GM12878 (cell line): ENCODE data around the gene HYAL4. TPM values are rescaled to one million over a fixed set of nuclear protein-coding genes. Genes with fewer than 3 reads are reported as not detected.

ENCODE experiments used
- ATAC-seq: fragments of 200-7000 bp; cut with Tn5 transposase; 3 replicates; pipeline ENCODE4 v1.9.1; 2020; ENCODE audit warnings: mild to moderate bottlenecking, moderate library complexity
- BruUV-seq: library from RNA; stranded (reverse); fragments of 400-500 nt; replicated peaks from 2 replicates; lab custom pipeline; 2021; lab: Mats Ljungman, UMichigan
- CTCF ChIA-PET: fragments of 300-600 bp; sonication (Branson Sonifier 250); formaldehyde crosslinking; extraction: SDS; loops from one replicate; lab custom pipeline; 2021; ENCODE audit warnings: inconsistent platforms; lab: Yijun Ruan, JAX
- POLR2A ChIA-PET: fragments of 350-600 bp; formaldehyde crosslinking; extraction: SDS; loops from one replicate; lab custom pipeline; 2021; ENCODE audit warnings: inconsistent platforms; lab: Charles Lee
- RAD21 ChIA-PET: fragments of 300-600 bp; sonication (Branson Sonifier 250); formaldehyde crosslinking; loops from one replicate; lab custom pipeline; 2023; ENCODE audit warnings: antibody characterized with exemption; ENCODE audit not compliant: unreplicated experiment; lab: Charles Lee
- SMC1A ChIA-PET: fragments of 300-600 bp; sonication (Branson Sonifier 250); formaldehyde crosslinking; loops from one replicate; lab custom pipeline; 2023; ENCODE audit not compliant: unreplicated experiment, uncharacterized antibody; lab: Charles Lee
- DNase-seq: peaks from one replicate; pipeline ENCODE4 v3.0.0-alpha.2; 2011; ENCODE audit warnings: low read depth, low spot score
- FAIRE-seq: peaks from 3 replicates; lab custom pipeline; 2011; peaks lifted over from hg19 to GRCh38; lab: Jason Lieb, UNC
- H2AFZ ChIP-seq: 2 replicates; pipeline ENCODE4 v1.6.0; 2011; ENCODE audit warnings: low read depth, low read length, control low read depth; ENCODE audit not compliant: control insufficient read depth
- H3K27ac ChIP-seq: 2 replicates; pipeline ENCODE4 v1.5.1; 2011; ENCODE audit warnings: control low read depth; ENCODE audit not compliant: control insufficient read depth, insufficient read depth
- H3K27me3 ChIP-seq, 2 experiments: replicated peaks in 1 of 2; 2 replicates each; pipeline versions ENCODE4 v1.6.0 to v1.6.1; 2011; ENCODE audit warnings: low read length in 1 of 2; ENCODE audit not compliant: control insufficient read depth in 2 of 2, insufficient read depth in 2 of 2
- H3K36me3 ChIP-seq, 2 experiments: 2 replicates each; pipeline ENCODE4 v1.5.1; 2011; ENCODE audit warnings: low read length in 1 of 2; ENCODE audit not compliant: control insufficient read depth in 2 of 2, insufficient read depth in 2 of 2
- H3K4me1 ChIP-seq: 2 replicates; pipeline ENCODE4 v1.6.1; 2011; ENCODE audit warnings: mild to moderate bottlenecking, low read length, moderate library complexity, mixed read lengths; ENCODE audit not compliant: control insufficient read depth, insufficient read depth
- H3K4me2 ChIP-seq: 2 replicates; pipeline ENCODE4 v1.6.0; 2011; ENCODE audit warnings: control low read depth; ENCODE audit not compliant: control insufficient read depth, insufficient read depth
- H3K4me3 ChIP-seq: fragments of 200-600 bp; sonication (generic); 2 replicates; pipeline ENCODE4 v1.5.1; 2016
- H3K79me2 ChIP-seq: 2 replicates; pipeline ENCODE4 v1.6.0; 2011; ENCODE audit warnings: low read length; ENCODE audit not compliant: control insufficient read depth, insufficient read depth
- H3K9ac ChIP-seq: 2 replicates; pipeline ENCODE4 v1.8.0; 2011; ENCODE audit warnings: low read length, control low read depth, mixed read lengths; ENCODE audit not compliant: control insufficient read depth, insufficient read depth
- H3K9me3 ChIP-seq: replicated peaks from 3 replicates; pipeline ENCODE4 v1.5.1; 2011; ENCODE audit warnings: mild to moderate bottlenecking, low read length; ENCODE audit not compliant: control insufficient read depth, insufficient read depth
- H4K20me1 ChIP-seq: 2 replicates; pipeline ENCODE4 v1.6.0; 2011; ENCODE audit not compliant: control insufficient read depth, insufficient read depth
- CBX5 ChIP-seq: sonication (generic); IDR thresholded peaks from 2 replicates; pipeline ENCODE4 v1.6.1; 2016; ENCODE audit warnings: low read depth, moderate library complexity, mild to moderate bottlenecking, inconsistent platforms
- CEBPB ChIP-seq, 2 experiments: fragments of 150-350 bp in 1 of 2; IDR thresholded peaks; 2 replicates each; pipeline ENCODE4 v1.6.1; 2012 to 2014; ENCODE audit warnings: low read depth in 2 of 2, low read length in 2 of 2, borderline replicate concordance in 1 of 2, inconsistent platforms in 1 of 2
- EED ChIP-seq: sonication (generic); IDR thresholded peaks from 2 replicates; pipeline ENCODE4 v1.6.1; 2016; ENCODE audit warnings: antibody characterized with exemption, low read depth
- ESRRA ChIP-seq: IDR thresholded peaks from 2 replicates; pipeline ENCODE4 v1.6.1; 2012; ENCODE audit warnings: mild to moderate bottlenecking, low read length, improper control_type of control experiment
- MYB ChIP-seq: fragments of 150-350 bp; IDR thresholded peaks from 2 replicates; pipeline ENCODE4 v1.6.1; 2014; ENCODE audit warnings: mild to moderate bottlenecking, low read depth, low read length, borderline replicate concordance
- RB1 ChIP-seq: fragments of 450-650 bp; formaldehyde crosslinking; IDR thresholded peaks from 2 replicates; pipeline ENCODE4 v1.6.1; 2017; ENCODE audit warnings: mild to moderate bottlenecking, borderline replicate concordance
- RUNX3 ChIP-seq: IDR thresholded peaks from 2 replicates; pipeline ENCODE4 v1.6.1; 2012; ENCODE audit warnings: low read length, inconsistent platforms
- ZNF24 ChIP-seq: fragments of 450-650 bp; IDR thresholded peaks from 2 replicates; pipeline ENCODE4 v1.6.1; 2017; ENCODE audit warnings: antibody characterized with exemption, mild to moderate bottlenecking
- WGBS: methylation state at CpG from one replicate; pipeline ENCODE4 v1.1.6; 2016; ENCODE audit warnings: low lambda C conversion rate; ENCODE audit not compliant: insufficient replicate concordance, insufficient coverage; ENCODE audit errors: missing lambda C conversion rate; 5-methylcytosine and 5-hydroxymethylcytosine counted together
- in situ Hi-C: fragments of 300-500 bp; cut with MboI; formaldehyde crosslinking; loops from 9 replicates; pipeline ENCODE4 v1.14.3; 2018; ENCODE audit warnings: mixed read lengths
- intact Hi-C: fragments of 100-400 bp; cut with micrococcal nuclease; formaldehyde crosslinking; loops from one replicate; pipeline ENCODE4 v1.14.2; 2022; ENCODE audit not compliant: unreplicated experiment
- polyA plus RNA-seq, 11 experiments: library from polyadenylated mRNA; depleted of rRNA in 4 of 11; unstranded in 6 of 11; stranded (reverse) in 5 of 11; fragments of >200 nt; fragmentation: Nextera tagmentation in 4 of 11; fragmentation: Illumina TruSeq in 1 of 11; extraction: Ambion mirVana in 4 of 11; extraction: Trizol in 1 of 11; gene quantifications; 1 replicate in 1 of 11; 2 replicates in 10 of 11; pipeline versions ENCODE4 v1.2.1 to v1.2.3, GENCODE V29; 2011 to 2016; ENCODE audit warnings: inconsistent platforms in 2 of 11, missing spikeins in 2 of 11, low read depth in 1 of 11
- total RNA-seq, 4 experiments: library from RNA; depleted of rRNA in 3 of 4; stranded (reverse); fragments of >200 nt in 3 of 4; fragmentation: Illumina TruSeq in 1 of 4; extraction: Trizol in 1 of 4; gene quantifications; 2 replicates each; pipeline versions ENCODE4 v1.2.1 to v1.2.3, GENCODE V29; 2013 to 2021
- TF ChIP-seq, protein P1 (sequence below): fragments of 450-650 bp; IDR thresholded peaks from 2 replicates; pipeline ENCODE4 v1.6.1; 2017; ENCODE audit warnings: low read depth, mild to moderate bottlenecking, moderate library complexity
- TF ChIP-seq, protein P2 (sequence below): IDR thresholded peaks from 2 replicates; pipeline ENCODE4 v1.6.1; 2011; ENCODE audit warnings: mild to moderate bottlenecking, low read depth, low read length, moderate library complexity; ENCODE audit not compliant: insufficient replicate concordance
- TF ChIP-seq, protein P3 (sequence below): fragments of 450-650 bp; IDR thresholded peaks from 2 replicates; pipeline ENCODE4 v1.6.1; 2016; ENCODE audit warnings: mild to moderate bottlenecking

Gene HYAL4
- total and polyA plus RNA-seq, 10 of the 15 experiments (the other 5 are each of a cell fraction or from before 2014, with no cell fraction given): 0.14 to 0.88 (median 0.26) TPM; not detected in 1

DNA sequence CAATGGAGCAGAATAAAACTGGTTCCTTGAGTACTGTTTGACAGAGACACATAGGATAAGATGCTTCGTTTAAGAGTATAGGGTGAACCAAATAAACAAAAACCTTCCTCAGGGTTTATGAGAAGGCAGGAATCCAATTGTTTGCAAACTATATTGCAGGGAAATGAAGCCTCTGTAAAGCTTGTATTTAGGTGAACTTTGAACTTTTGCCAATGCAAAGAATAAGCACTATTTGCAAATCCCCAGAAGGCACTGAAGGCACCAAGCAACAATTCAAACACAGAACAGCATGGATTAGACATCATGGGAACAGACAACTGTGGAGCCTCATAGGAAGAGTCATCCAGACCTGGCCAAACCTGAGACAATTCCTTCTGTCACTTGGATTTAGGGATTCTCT is 49.1 kb upstream of the HYAL4 start:
- no peak overlapping the region for H3K27ac ChIP-seq
- RAD21 ChIA-PET: no interaction called here
- no peak overlapping the region for H2AFZ ChIP-seq
- FAIRE-seq: no peak
- no peaks in the 10 kb centered on the region; the same call in 2 of the 3 replicates for H3K9me3 ChIP-seq
- no peaks in the 10 kb centered on the region for H4K20me1 ChIP-seq
- H3K4me3 ChIP-seq: no peak overlapping the region
- H3K9ac ChIP-seq: no peak overlapping the region
- SMC1A ChIA-PET: no interaction called here
- BruUV-seq: no TSS peak
- no peaks in the 10 kb centered on the region for H3K27me3 ChIP-seq
- H3K4me2 ChIP-seq: no peak overlapping the region
- WGBS: 0% methylated on average over 1 of the region's 1 CpG
- no peaks in the 10 kb centered on the region for H3K36me3 ChIP-seq
- intact Hi-C loops: no loop called here
- CTCF ChIA-PET: interaction anchor here (0.8 to 7.1 kb wide), 3 partner anchors 8 to 76 kb away, joined by 4 to 208 read pairs (median 6); no protein-coding TSS in a partner anchor
- no peaks in the 10 kb centered on the region for H3K4me1 ChIP-seq
- in situ Hi-C loops: loop anchor here (5.0 kb wide), 1 partner anchor 61 kb away; no protein-coding TSS in a partner anchor
- POLR2A ChIA-PET: no interaction called here
- no peak for DNase-seq
- ATAC-seq: no peak
- no peaks in the 10 kb centered on the region for H3K79me2 ChIP-seq
- no peak for TF ChIP-seq CBX5
- no peak for TF ChIP-seq RUNX3
- TF ChIP-seq, protein P1, sequence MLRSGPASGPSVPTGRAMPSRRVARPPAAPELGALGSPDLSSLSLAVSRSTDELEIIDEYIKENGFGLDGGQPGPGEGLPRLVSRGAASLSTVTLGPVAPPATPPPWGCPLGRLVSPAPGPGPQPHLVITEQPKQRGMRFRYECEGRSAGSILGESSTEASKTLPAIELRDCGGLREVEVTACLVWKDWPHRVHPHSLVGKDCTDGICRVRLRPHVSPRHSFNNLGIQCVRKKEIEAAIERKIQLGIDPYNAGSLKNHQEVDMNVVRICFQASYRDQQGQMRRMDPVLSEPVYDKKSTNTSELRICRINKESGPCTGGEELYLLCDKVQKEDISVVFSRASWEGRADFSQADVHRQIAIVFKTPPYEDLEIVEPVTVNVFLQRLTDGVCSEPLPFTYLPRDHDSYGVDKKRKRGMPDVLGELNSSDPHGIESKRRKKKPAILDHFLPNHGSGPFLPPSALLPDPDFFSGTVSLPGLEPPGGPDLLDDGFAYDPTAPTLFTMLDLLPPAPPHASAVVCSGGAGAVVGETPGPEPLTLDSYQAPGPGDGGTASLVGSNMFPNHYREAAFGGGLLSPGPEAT: no peak
- TF ChIP-seq MYB: no peak
- TF ChIP-seq ZNF24: no peak
- TF ChIP-seq, protein P2, sequence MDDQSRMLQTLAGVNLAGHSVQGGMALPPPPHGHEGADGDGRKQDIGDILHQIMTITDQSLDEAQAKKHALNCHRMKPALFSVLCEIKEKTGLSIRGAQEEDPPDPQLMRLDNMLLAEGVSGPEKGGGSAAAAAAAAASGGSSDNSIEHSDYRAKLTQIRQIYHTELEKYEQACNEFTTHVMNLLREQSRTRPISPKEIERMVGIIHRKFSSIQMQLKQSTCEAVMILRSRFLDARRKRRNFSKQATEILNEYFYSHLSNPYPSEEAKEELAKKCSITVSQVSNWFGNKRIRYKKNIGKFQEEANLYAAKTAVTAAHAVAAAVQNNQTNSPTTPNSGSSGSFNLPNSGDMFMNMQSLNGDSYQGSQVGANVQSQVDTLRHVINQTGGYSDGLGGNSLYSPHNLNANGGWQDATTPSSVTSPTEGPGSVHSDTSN: no peak
- TF ChIP-seq EED: no peak
- TF ChIP-seq CEBPB (IDR thresholded peaks at IDR 0.05; ENCODE audit: borderline replicate concordance in 1 of 2, low read depth in 2 of 2, low read length in 2 of 2): no peak
- TF ChIP-seq RB1: no peak
- TF ChIP-seq, protein P3, sequence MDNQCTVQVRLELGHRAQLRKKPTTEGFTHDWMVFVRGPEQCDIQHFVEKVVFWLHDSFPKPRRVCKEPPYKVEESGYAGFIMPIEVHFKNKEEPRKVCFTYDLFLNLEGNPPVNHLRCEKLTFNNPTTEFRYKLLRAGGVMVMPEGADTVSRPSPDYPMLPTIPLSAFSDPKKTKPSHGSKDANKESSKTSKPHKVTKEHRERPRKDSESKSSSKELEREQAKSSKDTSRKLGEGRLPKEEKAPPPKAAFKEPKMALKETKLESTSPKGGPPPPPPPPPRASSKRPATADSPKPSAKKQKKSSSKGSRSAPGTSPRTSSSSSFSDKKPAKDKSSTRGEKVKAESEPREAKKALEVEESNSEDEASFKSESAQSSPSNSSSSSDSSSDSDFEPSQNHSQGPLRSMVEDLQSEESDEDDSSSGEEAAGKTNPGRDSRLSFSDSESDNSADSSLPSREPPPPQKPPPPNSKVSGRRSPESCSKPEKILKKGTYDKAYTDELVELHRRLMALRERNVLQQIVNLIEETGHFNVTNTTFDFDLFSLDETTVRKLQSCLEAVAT: no peak
- no peak for TF ChIP-seq ESRRA
